Neural progenitor cell (in vitro differentiated cells): Measurements from ENCODE around the gene NFIX.

Experiments used
- CTCF ChIP-seq: fragments of 200-600 bp; sonication (generic); IDR thresholded peaks from 2 replicates; pipeline ENCODE4 v1.5.1; 2017; ENCODE audit warnings: antibody characterized with exemption, mild to moderate bottlenecking
- EZH2 ChIP-seq: fragments of 200-600 bp; sonication (generic); IDR thresholded peaks from 2 replicates; pipeline ENCODE4 v1.6.1; 2017; ENCODE audit warnings: antibody characterized with exemption, mild to moderate bottlenecking, moderate library complexity
- EZH2phosphoT487 ChIP-seq: fragments of 200-600 bp; sonication (generic); IDR thresholded peaks from 2 replicates; pipeline ENCODE4 v1.6.1; 2017; ENCODE audit warnings: antibody characterized with exemption

GRCh38 chr19:13057744-13058143 lies 62.5 kb downstream of the NFIX start:
- no peak for TF ChIP-seq CTCF
- TF ChIP-seq EZH2 = no peak
- no peak for TF ChIP-seq EZH2phosphoT487
